HG02623 (cell line): ENCODE data around the gene UNCX.
"Not testable (repeated sequence)": the region's sequence is repeated elsewhere in the genome, so short reads cannot be mapped to it uniquely, and the experiment has no call there.

Source experiments
- ATAC-seq: cut with Tn5 transposase; IDR thresholded peaks from one replicate; pipeline ENCODE4 v1.9.1; 2021; ENCODE audit warnings: moderate library complexity; ENCODE audit not compliant: unreplicated experiment

UNCX gene

DNA sequence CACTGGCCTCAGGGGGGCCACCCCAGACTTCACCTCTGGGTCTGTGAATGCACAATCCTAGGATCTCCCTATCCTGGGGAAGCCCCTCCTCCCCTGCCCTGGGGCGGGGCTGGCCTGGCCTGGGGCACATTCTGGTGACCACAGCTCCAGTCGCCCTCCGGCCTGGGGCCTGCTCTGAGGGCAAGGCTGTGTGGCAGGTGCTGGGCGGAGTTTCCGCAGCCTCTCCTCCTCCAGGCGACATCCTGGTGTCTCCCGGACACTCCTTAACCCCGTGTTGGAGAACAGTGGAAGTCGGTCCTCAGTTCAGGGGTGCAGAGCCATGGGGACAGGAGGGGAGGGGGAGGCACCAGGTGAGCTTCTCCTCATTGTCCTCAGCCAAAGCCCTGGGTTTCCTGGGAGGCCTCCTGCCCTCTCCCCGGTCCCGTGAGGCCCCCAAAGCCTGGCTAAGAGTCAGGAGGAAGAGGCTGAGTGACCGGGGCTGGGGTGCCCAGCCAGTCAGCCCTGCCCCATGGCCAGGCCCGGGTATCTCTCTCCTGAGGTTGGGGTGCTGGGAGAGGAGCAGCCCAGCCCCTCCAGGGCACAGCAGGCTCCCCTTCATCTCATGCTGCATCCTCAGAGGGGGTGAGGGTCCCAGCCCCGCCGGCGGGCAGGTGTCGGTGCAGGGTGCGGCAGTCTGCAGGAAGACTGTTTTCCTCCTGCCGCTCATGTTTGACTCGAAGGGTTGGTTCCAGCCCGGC is 22.6 kb downstream of the UNCX start:
- no peak for ATAC-seq

DNA sequence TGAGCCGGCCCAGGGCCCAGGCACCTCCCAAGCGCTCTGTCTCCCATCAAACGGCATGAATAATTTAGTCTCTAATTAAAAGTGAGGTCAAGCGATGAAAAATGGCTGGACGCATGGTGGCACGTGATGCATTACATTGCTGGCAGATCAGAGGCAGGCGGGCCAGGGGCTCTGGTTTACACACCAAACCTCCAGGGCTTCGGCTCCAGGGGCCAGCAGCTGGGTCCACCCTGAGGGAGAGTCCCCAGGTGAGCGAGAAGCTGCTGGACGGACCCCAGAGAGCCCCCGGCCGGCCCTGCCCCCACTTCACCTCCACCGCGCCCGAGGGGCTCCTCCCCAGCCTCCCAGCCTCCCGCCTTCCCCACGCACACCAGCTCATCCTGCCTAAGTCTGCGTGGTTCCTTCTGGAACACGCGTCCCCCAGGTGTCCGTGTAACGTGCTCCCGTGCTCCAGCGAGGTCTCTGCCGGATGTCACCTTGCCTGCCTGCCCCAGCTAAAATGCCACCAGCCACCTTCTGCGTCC is 23.2 kb downstream of the UNCX start:
- ATAC-seq, result no peak

DNA sequence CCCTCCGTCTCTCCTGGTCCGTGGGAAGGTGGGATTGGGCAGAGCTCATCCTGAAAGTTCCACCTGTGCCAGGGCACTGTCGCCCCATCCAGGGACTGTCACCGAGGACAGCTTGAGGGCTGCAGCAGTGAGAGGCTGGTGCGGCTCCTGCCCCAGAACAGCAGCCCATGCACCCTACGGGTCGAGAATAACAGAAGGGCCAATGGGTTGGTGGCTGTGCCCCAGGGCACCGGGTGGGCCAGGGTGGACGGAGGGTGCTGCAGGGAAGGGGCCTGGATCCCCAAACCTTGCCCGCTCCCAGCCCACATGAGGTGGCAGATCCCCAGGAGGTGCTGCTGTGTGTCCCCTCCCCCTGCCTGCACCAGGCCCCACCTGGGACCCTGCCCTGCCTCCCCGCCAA is 23.9 kb downstream of the UNCX start:
- no peak for ATAC-seq

DNA sequence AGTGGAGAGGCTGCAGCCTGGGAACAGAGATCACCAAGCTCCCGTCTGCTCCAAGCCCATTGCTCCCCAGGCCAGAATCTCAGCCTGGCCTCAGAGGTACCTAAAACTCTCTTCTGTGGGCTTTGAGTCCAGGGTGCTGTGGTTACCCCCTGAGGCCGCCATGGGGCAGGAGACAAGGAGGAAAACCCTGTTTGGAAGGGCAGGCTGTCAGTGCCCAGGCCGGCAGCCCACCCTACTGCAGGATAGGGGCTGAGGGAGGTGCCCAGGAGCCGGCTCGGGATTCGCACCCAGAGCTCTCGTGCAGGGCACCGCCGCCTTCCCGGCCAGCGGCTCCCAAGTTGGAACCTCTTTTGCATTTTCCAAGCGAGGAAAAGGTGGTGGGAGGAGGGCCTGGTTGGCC is 24.5 kb downstream of the UNCX start:
- no peak for ATAC-seq

DNA sequence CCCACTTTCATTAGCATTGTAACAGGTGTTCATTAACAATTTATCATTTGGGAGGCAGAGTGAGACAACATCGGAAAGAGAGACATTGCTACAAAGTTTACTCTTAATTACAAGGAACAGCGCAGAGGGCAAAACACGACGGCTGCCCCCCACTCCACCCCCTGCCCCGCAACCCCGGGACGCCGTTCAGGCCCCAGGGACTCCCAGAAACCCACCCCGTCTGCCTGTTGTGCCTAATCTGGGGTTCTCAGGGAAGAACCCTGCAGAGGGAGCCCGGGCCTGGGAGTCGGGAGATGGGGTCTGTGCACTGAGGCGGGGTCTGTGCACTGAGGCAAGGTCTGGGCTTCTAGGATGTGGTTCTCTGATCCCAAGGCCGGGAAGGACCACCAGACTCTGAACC is 25.2 kb downstream of the UNCX start:
- no peak for ATAC-seq

DNA sequence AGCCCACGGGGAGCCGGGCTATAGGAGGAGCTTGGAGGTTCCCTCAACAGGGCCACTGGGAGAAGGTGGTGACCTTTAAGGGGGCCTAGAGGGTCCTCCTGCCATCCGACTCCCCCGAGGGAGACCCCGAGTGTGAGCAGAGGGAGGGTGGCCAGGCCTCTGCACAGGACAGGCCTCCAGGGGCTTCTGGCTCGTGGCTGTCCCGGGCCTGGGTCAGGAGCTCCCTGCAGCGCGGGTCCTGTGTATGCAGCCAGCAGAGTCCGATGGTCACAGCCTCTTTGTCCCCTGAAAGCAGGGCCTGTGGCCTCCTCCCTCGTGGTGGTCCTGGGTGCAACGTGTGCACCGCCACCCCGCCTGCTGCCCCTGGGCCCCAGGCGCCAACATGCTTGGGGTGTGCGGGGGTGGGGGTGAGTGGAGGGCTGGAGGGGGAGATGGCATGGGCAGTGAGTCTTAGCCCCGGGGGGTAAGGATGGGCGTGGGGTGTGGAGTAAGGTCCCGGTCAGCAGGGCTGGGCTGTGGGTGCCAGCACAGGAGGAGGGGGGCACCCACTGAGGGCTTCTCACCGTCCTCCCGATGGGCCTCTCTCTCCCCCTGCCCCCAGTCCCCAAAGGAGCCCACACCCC is 27.1 kb downstream of the UNCX start:
- ATAC-seq, result no peak

DNA sequence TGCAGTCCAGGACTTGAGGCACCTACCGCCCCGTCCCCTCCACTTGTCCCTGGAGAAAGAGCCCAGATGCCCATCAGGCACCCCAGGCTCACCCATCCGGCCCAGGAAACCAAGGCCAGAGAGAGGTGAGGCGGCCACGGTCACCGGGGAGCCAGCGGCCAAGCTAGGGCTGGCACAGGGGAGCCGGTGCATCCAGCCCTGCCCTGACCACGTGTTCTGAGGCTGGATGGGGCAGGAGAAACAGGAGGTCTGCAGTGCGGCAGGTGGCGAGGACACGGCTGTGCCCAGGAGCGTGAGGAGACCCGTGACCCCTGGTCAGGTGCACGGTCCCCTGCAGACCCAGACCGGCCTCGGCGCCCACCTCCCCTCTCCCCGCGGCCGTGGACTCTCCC is 27.6 kb downstream of the UNCX start:
- ATAC-seq, result no peak

DNA sequence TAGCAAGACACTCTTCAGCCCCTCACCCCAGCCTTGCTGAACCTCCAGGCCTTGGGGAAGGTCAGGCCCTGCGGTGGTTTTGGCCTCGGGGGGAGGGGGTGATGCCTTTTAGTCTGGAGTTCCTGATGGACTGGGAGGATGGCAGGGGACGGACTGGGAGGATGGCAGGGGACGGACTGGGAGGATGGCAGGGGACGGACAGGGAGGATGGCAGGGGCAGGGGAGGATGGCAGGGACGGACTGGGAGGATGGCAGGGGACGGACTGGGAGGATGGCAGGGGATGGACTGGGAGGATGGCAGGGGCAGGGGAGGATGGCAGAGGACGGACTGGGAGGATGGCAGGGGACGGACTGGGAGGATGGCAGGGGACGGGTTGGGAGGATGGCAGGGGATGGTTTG is 28.4 kb downstream of the UNCX start:
- not testable (repeated sequence) for ATAC-seq

DNA sequence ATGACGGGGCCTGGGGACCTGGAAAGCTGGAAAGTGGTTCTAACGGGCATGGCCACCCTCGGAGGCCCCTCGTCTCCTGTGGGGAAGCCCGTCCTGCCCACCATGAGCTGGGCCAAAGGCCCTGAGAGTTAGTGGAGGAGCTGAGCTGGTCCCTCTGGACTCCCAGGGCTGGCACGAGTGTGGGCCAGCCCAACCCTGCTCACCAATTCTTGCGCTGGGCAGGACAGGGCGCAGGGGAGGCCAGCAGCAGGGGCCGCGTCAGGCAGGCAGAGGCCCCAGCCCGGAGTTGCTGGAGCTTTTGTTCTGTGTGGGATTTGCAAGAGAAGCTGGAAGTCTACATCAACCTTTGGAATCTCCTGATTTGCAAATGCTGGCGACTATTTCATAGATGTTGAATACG is 29.8 kb downstream of the UNCX start:
- ATAC-seq, result no peak

DNA sequence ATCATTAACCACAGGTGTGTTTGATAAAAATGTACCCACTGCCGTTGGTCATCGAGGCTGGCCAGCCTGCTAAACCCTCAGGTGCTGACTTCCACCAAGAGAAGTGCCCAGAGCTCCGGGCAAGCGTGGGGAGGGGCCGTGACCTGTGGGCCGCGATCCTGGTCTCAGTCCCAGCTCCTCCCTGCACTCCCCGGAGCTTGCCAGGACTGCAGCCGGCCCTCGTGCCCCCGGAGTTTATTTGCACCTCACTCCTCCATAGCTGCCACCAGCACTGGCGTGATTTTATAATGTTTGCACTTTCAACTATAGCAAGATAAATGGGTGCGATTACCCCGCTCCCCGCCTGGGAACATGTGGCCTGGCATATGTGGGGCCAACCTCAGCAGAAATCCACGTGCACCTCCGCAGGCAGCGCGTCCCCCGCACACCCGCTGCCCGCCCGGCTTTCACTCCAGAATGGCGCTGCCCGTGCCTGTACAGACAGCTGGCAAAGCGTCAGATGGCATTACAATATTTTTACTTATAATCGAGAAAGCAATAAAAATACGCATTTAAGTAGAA is 30.8 kb downstream of the UNCX start:
- no peak for ATAC-seq

DNA sequence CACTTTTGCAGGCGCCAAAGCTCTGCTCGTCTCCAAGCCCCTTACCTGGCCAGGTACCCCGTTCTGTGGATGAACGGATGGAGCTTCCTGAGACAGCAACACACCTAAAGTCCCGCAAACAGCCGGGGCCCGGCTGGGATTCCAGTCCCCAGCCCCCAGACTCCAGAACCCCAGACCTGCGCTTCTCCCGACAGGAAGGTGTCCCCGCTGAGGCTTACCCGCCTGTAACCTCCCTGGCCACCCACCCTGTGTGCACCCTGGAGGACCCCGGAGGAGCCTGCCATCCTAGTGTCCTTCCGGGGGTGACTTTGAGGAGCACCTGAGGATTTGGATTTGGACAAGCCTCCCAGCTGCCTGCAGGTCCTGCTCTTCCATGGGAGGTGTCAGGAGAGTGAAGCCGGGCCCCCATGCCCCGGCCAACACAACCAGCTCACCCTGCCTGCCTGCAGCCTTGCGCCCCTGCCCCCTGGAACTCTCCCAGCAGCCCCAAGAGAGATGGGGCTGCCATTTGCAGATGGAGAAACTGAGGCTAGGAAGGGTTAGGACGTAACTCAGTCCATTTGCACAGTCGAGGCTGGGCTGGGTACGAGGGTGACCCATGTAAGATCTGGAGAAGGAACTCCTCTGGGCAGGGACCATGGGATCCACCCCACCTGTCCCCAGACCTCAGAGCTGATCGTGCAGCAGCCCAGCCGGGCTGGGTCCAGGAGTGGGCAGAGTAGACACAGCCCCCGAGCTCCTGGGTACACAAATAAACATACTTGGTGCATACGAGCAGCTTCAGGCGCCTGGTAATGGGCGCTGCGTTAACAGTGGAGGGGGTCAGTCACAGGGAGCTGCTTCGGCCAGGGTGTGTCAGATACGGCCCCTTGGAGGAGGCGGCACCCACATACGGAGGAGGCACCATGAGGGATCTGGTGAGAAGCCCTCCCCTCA is 31.9 kb downstream of the UNCX start:
- no peak for ATAC-seq

DNA sequence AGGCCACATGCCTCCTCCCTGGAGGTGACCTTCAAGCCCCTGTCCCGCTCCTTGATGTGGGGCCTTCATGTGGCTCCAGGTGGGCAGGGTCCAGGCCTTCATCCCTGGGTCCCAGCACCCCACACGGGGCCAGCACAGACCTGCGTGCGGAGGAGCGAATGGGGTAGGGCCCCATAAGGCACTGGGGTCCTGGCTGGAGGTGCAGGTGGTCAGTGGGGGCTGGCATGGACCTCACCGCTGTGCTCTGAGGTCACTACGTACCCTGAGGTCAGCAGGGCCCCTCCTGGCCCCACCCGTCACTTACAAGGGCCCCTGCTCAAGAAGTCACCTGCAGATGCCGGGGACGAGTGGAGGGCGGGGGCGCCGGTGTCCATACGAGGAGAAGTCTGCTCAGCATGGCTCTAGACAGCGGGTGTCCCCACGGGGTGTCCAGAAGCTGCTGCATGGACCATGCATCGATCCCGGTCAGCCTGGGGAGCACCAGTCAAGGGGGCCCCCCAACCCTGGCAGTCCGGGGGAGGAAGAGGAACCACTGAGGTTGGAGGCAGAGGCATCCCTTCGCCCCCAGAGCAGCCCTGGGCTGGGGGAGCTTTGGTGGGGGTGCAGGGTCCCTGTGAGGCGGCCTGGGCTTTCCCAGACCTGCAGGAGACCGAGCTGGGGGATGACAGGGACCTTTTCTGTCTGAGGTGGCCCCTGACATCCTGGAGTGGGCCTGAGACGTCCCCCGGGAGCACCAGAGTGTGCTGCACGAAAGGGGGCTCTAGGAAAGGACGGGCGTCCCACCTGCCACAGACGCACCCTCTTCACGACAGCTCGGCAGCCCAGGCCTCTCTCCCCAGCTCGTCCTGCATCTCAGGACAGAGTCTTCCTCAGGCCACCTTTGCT is 34.6 kb downstream of the UNCX start:
- no peak for ATAC-seq

DNA sequence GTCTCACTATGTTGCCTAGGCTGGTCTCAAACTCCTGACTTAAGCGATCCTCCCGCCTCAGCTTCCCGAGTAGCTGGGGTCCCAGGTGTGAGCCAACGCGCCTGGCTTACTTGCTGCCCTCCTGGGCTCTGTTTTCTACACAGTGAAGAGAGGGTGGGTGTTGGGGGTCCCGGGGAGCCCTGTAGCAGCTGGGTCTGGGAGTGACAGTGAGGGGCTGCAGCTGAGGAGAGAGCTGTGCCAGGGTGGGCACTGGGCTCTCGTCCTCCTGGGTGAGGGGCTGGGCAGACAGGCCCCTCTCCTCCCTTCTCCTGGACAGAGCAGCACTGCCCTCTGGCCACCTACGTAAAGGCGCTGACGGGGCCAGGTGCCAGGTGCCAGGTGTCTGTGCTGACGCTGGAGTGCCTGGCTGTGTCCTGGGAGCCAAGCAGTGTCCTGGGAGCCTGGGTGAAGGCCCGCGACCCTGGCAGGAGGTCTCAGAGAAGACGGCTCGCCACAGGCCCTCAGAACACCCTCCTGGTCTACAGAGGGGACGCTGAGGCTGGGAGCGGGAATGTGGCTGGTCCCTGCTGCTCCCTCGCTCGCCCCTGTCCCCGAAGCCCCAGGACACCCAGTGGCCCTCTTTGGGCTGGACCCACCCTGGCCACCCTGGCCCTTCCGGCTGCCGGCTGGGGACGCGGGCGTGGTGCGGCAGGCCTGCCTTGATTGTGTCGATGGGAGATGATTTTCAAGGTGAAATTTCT is 35.6 kb downstream of the UNCX start:
- no peak for ATAC-seq

DNA sequence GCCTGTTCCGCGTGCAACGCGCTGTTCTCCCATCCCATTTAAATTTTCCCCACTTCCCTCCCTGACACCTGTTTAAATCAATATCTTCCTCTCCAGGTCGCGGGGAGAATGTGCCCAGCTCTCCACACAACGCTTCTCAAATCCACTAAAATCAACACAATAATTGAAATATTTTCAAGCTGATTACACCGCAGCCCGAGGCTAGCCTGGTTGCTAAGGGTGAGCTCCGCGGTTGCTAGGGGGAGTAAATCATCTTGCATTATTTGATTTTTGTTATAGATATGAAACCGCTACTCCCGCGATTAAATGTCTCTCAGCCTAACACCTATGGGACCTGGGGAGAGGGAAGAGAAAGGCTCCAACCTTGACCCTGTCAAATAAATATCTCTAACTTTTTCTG is 36.2 kb downstream of the UNCX start:
- ATAC-seq, result no peak

DNA sequence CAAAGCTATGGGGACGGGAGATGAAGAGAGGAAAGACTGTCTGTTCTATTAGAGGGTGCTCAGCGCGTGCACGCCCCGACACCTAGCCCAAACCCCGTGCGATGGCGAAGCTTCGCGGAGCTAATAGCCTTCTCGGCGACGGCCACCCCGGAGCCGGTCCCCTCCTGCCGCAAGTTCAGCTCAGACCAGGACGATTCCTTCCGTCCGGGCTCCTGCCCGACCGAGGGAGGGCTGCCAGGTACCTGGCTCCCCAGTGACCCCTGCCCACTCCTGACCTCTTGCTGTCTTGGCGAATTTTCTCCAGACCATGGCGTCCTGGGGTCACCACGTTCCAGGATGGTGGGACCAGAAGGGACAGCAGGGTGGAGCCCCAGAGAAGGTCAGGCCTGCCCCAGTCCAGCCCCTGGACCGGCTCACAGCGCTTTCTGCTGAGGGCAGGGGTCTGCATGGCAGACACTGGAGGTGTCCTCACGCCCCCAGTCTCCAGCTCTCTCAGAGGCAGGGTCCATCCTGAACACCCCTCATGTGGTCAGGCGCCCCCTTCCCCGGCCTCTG is 36.7 kb downstream of the UNCX start:
- ATAC-seq, result no peak

DNA sequence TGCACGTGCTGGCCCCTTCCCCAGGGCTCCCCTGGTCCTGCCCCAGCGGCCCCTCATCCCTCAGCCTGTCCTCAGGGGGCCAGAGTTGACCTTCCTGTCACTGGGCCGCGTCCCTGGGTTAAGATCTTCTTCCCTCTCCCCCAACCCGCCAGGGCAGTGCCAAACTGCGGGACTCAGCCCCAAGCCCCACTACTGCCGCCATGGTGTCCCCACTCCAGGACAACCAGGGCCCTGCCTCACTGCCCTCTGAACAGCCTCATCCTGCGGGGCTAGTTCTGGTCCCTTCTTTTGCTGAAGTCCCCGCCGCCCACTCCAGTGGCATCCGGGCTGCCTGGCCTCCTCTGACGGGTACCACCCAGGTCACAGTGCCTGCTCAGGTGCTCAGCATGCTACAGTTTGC is 37.5 kb downstream of the UNCX start:
- ATAC-seq, result no peak

DNA sequence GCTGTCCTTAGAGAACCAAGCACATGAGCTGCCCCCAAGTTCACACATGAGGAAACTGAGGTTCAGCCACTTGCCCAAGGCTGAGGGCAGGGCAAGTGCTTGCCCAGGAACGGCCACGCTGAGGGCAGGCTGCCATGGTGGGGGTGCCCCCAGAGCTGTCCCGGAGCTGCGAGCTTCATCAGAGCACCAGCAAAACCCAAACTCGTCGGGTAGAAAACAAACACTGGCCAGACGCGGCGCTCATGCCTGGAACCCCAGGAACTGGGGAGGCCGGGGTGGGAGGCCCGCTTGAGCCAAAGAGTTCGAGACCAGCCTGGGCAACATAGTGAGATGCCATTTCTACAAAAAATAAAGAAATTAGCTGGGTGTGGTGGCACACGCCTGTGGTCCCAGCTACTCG is 38.4 kb downstream of the UNCX start:
- ATAC-seq, result no peak

DNA sequence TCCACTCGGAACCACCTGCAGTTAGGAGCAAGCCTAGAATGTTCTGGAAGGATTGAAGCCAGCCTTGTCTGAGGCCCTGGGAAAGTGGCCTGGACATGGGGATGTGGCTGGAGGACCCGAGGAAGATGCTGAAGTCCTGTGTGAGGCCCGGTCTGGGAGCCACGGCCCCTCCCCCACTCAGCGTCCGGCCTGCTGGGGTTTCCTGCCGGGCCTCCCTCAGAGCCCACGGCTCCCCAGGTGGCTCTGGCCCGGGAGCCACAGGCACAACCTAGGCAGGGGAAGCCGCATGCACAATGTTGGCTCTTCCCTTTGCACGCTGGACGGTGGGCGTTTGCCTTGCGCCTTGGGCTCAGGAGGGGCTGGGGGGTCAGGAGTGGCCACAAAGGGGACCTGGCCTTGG is 39.0 kb downstream of the UNCX start:
- no peak for ATAC-seq

DNA sequence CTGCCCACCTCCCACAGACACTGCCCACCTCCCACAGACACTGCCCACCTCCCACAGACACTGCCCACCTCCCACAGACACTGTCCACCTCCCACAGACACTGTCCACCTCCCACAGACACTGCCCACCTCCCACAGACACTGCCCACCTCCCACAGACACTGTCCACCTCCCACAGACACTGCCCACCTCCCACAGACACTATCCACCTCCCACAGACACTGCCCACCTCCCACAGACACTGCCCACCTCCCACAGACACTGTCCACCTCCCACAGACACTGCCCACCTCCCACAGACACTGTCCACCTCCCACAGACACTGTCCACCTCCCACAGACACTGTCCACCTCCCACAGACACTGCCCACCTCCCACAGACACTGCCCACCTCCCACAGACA is 39.5 kb downstream of the UNCX start:
- not testable (repeated sequence) for ATAC-seq
